HepG2 (cell line): ENCODE data around the gene ENPP7. TPM values are rescaled to one million over a fixed set of nuclear protein-coding genes. Genes with fewer than 3 reads are reported as not detected.

Source experiments
- ARNT2 ChIP-seq: sonication (generic); formaldehyde crosslinking; IDR thresholded peaks from 2 replicates; pipeline ENCODE4 v1.8.0; 2022; ENCODE audit warnings: mild to moderate bottlenecking, low read depth, missing genetic modification reagents, moderate library complexity
- BCL3 ChIP-seq: sonication (generic); formaldehyde crosslinking; IDR thresholded peaks from 2 replicates; pipeline ENCODE4 v1.5.1; 2020; ENCODE audit warnings: mild to moderate bottlenecking, missing genetic modification reagents, moderate library complexity
- CAMTA2 ChIP-seq: sonication (generic); formaldehyde crosslinking; IDR thresholded peaks from 2 replicates; pipeline ENCODE4 v1.4.0; 2020; ENCODE audit warnings: mild to moderate bottlenecking, missing genetic modification reagents, borderline replicate concordance
- ELF4 ChIP-seq: sonication (generic); formaldehyde crosslinking; IDR thresholded peaks from 2 replicates; pipeline ENCODE4 v1.5.0; 2020; ENCODE audit warnings: missing genetic modification reagents, mild to moderate bottlenecking, moderate library complexity, borderline replicate concordance
- GTF2F1 ChIP-seq: fragments of 150-350 bp; IDR thresholded peaks from 2 replicates; pipeline ENCODE4 v1.6.1; 2014; ENCODE audit warnings: low read length
- HBP1 ChIP-seq: IDR thresholded peaks from 2 replicates; pipeline ENCODE4 v1.6.1; 2016; ENCODE audit warnings: low read depth, control low read depth
- NCOA2 ChIP-seq: sonication (generic); formaldehyde crosslinking; IDR thresholded peaks from 2 replicates; pipeline ENCODE4 v1.8.0; 2022; ENCODE audit warnings: inconsistent platforms
- NFKBIZ ChIP-seq: IDR thresholded peaks from 2 replicates; pipeline ENCODE4 v1.6.1; 2018; ENCODE audit warnings: missing genetic modification reagents, missing compliant biosample characterization
- NONO ChIP-seq, 2 experiments: fragments of 450-650 bp in 1 of 2; sonication (generic) in 1 of 2; formaldehyde crosslinking in 1 of 2; IDR thresholded peaks in 1 of 2; conservative IDR thresholded peaks in 1 of 2; 2 replicates each; pipeline versions ENCODE4 v1.6.1 to v1.8.0; 2017 to 2022; ENCODE audit warnings: mild to moderate bottlenecking in 1 of 2, missing genetic modification reagents in 1 of 2, moderate library complexity in 1 of 2
- NR2F6 ChIP-seq, 2 experiments: IDR thresholded peaks; 2 replicates each; pipeline ENCODE4 v1.6.1; 2016; ENCODE audit warnings: antibody characterized with exemption in 1 of 2, mild to moderate bottlenecking in 1 of 2
- ONECUT2 ChIP-seq: sonication (generic); formaldehyde crosslinking; IDR thresholded peaks from 2 replicates; pipeline ENCODE4 v1.4.0; 2020; ENCODE audit warnings: missing genetic modification reagents
- RARA ChIP-seq: IDR thresholded peaks from 2 replicates; pipeline ENCODE4 v1.6.1; 2016; ENCODE audit warnings: missing genetic modification reagents, missing compliant biosample characterization
- RARG ChIP-seq: sonication (generic); formaldehyde crosslinking; IDR thresholded peaks from 2 replicates; pipeline ENCODE4 v1.4.0; 2020; ENCODE audit warnings: low read depth, mild to moderate bottlenecking, missing genetic modification reagents
- RBAK ChIP-seq: sonication (generic); formaldehyde crosslinking; IDR thresholded peaks from 2 replicates; pipeline ENCODE4 v1.5.1; 2020; ENCODE audit warnings: mild to moderate bottlenecking, missing genetic modification reagents
- SALL1 ChIP-seq: sonication (generic); formaldehyde crosslinking; IDR thresholded peaks from 2 replicates; pipeline ENCODE4 v1.8.0; 2022; ENCODE audit warnings: mild to moderate bottlenecking, missing genetic modification reagents
- SIX4 ChIP-seq: sonication (generic); formaldehyde crosslinking; IDR thresholded peaks from 2 replicates; pipeline ENCODE4 v1.4.0; 2020; ENCODE audit warnings: missing genetic modification reagents
- SNAPC2 ChIP-seq: sonication (generic); formaldehyde crosslinking; IDR thresholded peaks from 2 replicates; pipeline ENCODE4 v1.8.1; 2022; ENCODE audit warnings: mild to moderate bottlenecking, missing genetic modification reagents
- TOPORS ChIP-seq: sonication (generic); formaldehyde crosslinking; IDR thresholded peaks from 2 replicates; pipeline ENCODE4 v1.8.0; 2023; ENCODE audit warnings: mild to moderate bottlenecking, missing genetic modification reagents
- ZNF501 ChIP-seq: sonication (generic); formaldehyde crosslinking; IDR thresholded peaks from 2 replicates; pipeline ENCODE4 v1.5.1; 2020; ENCODE audit warnings: mild to moderate bottlenecking, moderate library complexity, missing genetic modification reagents
- ZNF550 ChIP-seq: sonication (generic); formaldehyde crosslinking; IDR thresholded peaks from 2 replicates; pipeline ENCODE4 v1.4.0; 2020; ENCODE audit warnings: mild to moderate bottlenecking, missing genetic modification reagents, borderline replicate concordance
- ZNF564 ChIP-seq: sonication (generic); formaldehyde crosslinking; IDR thresholded peaks from 2 replicates; pipeline ENCODE4 v1.8.1; 2023; ENCODE audit warnings: mild to moderate bottlenecking, missing genetic modification reagents
- ZNF570 ChIP-seq: sonication (generic); formaldehyde crosslinking; IDR thresholded peaks from 2 replicates; pipeline ENCODE4 v1.4.0; 2020; ENCODE audit warnings: mild to moderate bottlenecking, missing genetic modification reagents, borderline replicate concordance
- ZNF670 ChIP-seq: sonication (generic); formaldehyde crosslinking; IDR thresholded peaks from 2 replicates; pipeline ENCODE4 v1.8.0; 2022; ENCODE audit warnings: mild to moderate bottlenecking, missing genetic modification reagents, borderline replicate concordance
- ZNF713 ChIP-seq: sonication (generic); formaldehyde crosslinking; IDR thresholded peaks from 2 replicates; pipeline ENCODE4 v1.4.0; 2020; ENCODE audit warnings: mild to moderate bottlenecking, missing genetic modification reagents
- ZNF720 ChIP-seq: sonication (generic); formaldehyde crosslinking; IDR thresholded peaks from 2 replicates; pipeline ENCODE4 v1.4.0; 2020; ENCODE audit warnings: missing genetic modification reagents
- ZNF747 ChIP-seq: sonication (generic); formaldehyde crosslinking; IDR thresholded peaks from 2 replicates; pipeline ENCODE4 v1.8.1; 2023; ENCODE audit warnings: missing genetic modification reagents, mild to moderate bottlenecking, borderline replicate concordance
- polyA plus RNA-seq, 8 experiments: library from polyadenylated mRNA; depleted of rRNA in 3 of 8; stranded (reverse) in 7 of 8; unstranded in 1 of 8; fragments of >200 nt; fragmentation: Illumina TruSeq in 4 of 8; extraction: Trizol in 4 of 8; gene quantifications; 2 replicates each; pipeline versions ENCODE4 v1.2.1 to v1.2.3, GENCODE V29; 2011 to 2016; ENCODE audit warnings: low read depth in 4 of 8, missing spikeins in 1 of 8, mixed read lengths in 1 of 8; ENCODE audit not compliant: insufficient read depth in 1 of 8
- total RNA-seq, 5 experiments: library from RNA; depleted of rRNA; stranded (reverse); fragments of >200 nt; fragmentation: Illumina TruSeq; extraction: Trizol; gene quantifications; 2 replicates each; pipeline ENCODE4 v1.2.3, GENCODE V29; 2016; ENCODE audit warnings: low read depth in 1 of 5
- TF ChIP-seq, protein P1 (sequence below): sonication (generic); formaldehyde crosslinking; IDR thresholded peaks from 2 replicates; pipeline ENCODE4 v1.8.0; 2022; ENCODE audit warnings: mild to moderate bottlenecking, missing genetic modification reagents, moderate library complexity

The ENPP7 gene
- total and polyA plus RNA-seq, 2 of the 13 experiments (the other 11 are each of a cell fraction or from before 2014, with no cell fraction given): 1.1 to 2.2 TPM

GRCh38 chr17:79760197-79760906, 29.6 kb downstream of the ENPP7 start (continued):
- TF ChIP-seq, protein P1, sequence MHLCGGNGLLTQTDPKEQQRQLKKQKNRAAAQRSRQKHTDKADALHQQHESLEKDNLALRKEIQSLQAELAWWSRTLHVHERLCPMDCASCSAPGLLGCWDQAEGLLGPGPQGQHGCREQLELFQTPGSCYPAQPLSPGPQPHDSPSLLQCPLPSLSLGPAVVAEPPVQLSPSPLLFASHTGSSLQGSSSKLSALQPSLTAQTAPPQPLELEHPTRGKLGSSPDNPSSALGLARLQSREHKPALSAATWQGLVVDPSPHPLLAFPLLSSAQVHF (CRISPR knock-in tag): peak; percentile 77; the same call in 1 of the 2 replicates
- TF ChIP-seq HBP1 (CRISPR knock-in tag): peak; percentile 93; the same call in 1 of the 2 replicates
- TF ChIP-seq ONECUT2 (CRISPR knock-in tag): no peak
- TF ChIP-seq RARA: peak; percentile 87
- TF ChIP-seq BCL3 (CRISPR knock-in tag): peak; percentile 94
- peak; percentile 64 for TF ChIP-seq NR2F6 (IDR thresholded peaks at IDR 0.05)
- TF ChIP-seq NR2F6 (CRISPR knock-in tag; IDR thresholded peaks at IDR 0.05): peak; percentile 87
- peak; percentile 27; the same call in 1 of the 2 replicates for TF ChIP-seq ZNF670
- TF ChIP-seq ZNF570 (CRISPR knock-in tag): peak; percentile 87; the same call in 1 of the 2 replicates
- TF ChIP-seq SNAPC2 (CRISPR knock-in tag): peak; percentile 73
- 0 out of 2 replicates have a peak, but pooled peaks have one; percentile 61 for TF ChIP-seq RARG (CRISPR knock-in tag)
- peak; percentile 83 for TF ChIP-seq NCOA2 (CRISPR knock-in tag)
- no peak for TF ChIP-seq GTF2F1
- peak; percentile 88 for TF ChIP-seq TOPORS (CRISPR knock-in tag)
- peak; percentile 79 for TF ChIP-seq ARNT2 (CRISPR knock-in tag)
- peak; percentile 99 for TF ChIP-seq SALL1
- TF ChIP-seq ZNF713 (CRISPR knock-in tag): no peak; the same call in 1 of the 2 replicates
- TF ChIP-seq RBAK (CRISPR knock-in tag): peak; percentile 61; the same call in 1 of the 2 replicates
- TF ChIP-seq NONO (IDR thresholded peaks at IDR 0.05): no peak
- TF ChIP-seq NONO (CRISPR knock-in tag; conservative IDR thresholded peaks at IDR 0.05): peak; percentile 82
- no peak for TF ChIP-seq ELF4 (CRISPR knock-in tag)
- TF ChIP-seq SIX4: no peak
- peak; percentile 77; the same call in 1 of the 2 replicates for TF ChIP-seq ZNF564 (CRISPR knock-in tag)
- no peak for TF ChIP-seq ZNF720
- no peak for TF ChIP-seq CAMTA2 (CRISPR knock-in tag)
- peak; percentile 98 for TF ChIP-seq ZNF501 (CRISPR knock-in tag)
- TF ChIP-seq ZNF747 (CRISPR knock-in tag): peak; percentile 89; the same call in 1 of the 2 replicates
- no peak for TF ChIP-seq ZNF550
- TF ChIP-seq NFKBIZ: peak; percentile 68; the same call in 1 of the 2 replicates
